GM23338 (cell line): Measurements from ENCODE around the gene CD1D. TPM values are rescaled to one million over a fixed set of nuclear protein-coding genes. Genes with fewer than 3 reads are reported as not detected.
A peak's percentile ranks its signal among the peaks of the same experiment; 100 is the strongest.

Experiments
- ATAC-seq: fragments of 200-7000 bp; cut with Tn5 transposase; 3 replicates; pipeline ENCODE4 v1.9.1; 2020
- DNase-seq: peaks from one replicate; pipeline ENCODE4 v3.0.0-alpha.2; 2015; ENCODE audit warnings: low spot score
- H2AFZ ChIP-seq: fragments of 200-600 bp; sonication (generic); 2 replicates; pipeline ENCODE4 v1.8.0; 2016; ENCODE audit warnings: antibody characterized with exemption, mild to moderate bottlenecking, moderate library complexity
- H3F3A ChIP-seq: fragments of 200-600 bp; sonication (generic); replicated peaks from 2 replicates; pipeline ENCODE4 v1.8.0; 2017; ENCODE audit warnings: antibody characterized with exemption, mixed run types, low read depth
- H3K27ac ChIP-seq: fragments of 200-600 bp; sonication (generic); 2 replicates; pipeline ENCODE4 v1.6.1; 2016; ENCODE audit warnings: low read depth
- H3K27me3 ChIP-seq: fragments of 200-600 bp; sonication (generic); 2 replicates; pipeline ENCODE4 v1.8.0; 2016; ENCODE audit warnings: mild to moderate bottlenecking, mixed run types, moderate library complexity; ENCODE audit not compliant: insufficient read depth
- H3K36me3 ChIP-seq: fragments of 200-600 bp; sonication (generic); 2 replicates; pipeline ENCODE4 v1.8.0; 2016; ENCODE audit warnings: mild to moderate bottlenecking; ENCODE audit not compliant: insufficient read depth
- H3K4me1 ChIP-seq: fragments of 200-600 bp; sonication (generic); 2 replicates; pipeline ENCODE4 v1.8.0; 2016; ENCODE audit warnings: mild to moderate bottlenecking, moderate library complexity; ENCODE audit not compliant: insufficient read depth
- H3K4me2 ChIP-seq: fragments of 200-600 bp; sonication (generic); 2 replicates; pipeline ENCODE4 v1.7.1; 2017; ENCODE audit warnings: mixed run types
- H3K4me3 ChIP-seq: fragments of 200-600 bp; sonication (generic); 2 replicates; pipeline ENCODE4 v1.6.1; 2016; ENCODE audit warnings: mixed run types
- H3K79me2 ChIP-seq: fragments of 200-600 bp; sonication (generic); replicated peaks from 2 replicates; pipeline ENCODE4 v1.8.0; 2017; ENCODE audit warnings: mild to moderate bottlenecking; ENCODE audit not compliant: insufficient read depth
- H3K9me2 ChIP-seq: fragments of 200-600 bp; sonication (generic); 2 replicates; pipeline ENCODE4 v1.8.0; 2017; ENCODE audit not compliant: insufficient read depth
- H4K20me1 ChIP-seq: fragments of 200-600 bp; sonication (generic); replicated peaks from 2 replicates; pipeline ENCODE4 v1.8.0; 2017; ENCODE audit warnings: mild to moderate bottlenecking; ENCODE audit not compliant: insufficient read depth
- H3K27ac Mint-ChIP-seq: 2 replicates; pipeline ENCODE4 v1.8.0; 2020; ENCODE audit warnings: inconsistent platforms, mild to moderate bottlenecking, moderate library complexity, mixed read lengths
- H3K27me3 Mint-ChIP-seq: 3 replicates; pipeline ENCODE4 v1.8.0; 2022; ENCODE audit warnings: low read depth, mild to moderate bottlenecking, moderate library complexity, mixed read lengths, inconsistent platforms; ENCODE audit not compliant: insufficient read depth, poor library complexity
- H3K36me3 Mint-ChIP-seq: 3 replicates; pipeline ENCODE4 v1.8.0; 2021; ENCODE audit warnings: low read depth, mild to moderate bottlenecking, inconsistent platforms, moderate library complexity, mixed read lengths
- H3K4me1 Mint-ChIP-seq: 3 replicates; pipeline ENCODE4 v1.8.0; 2020; ENCODE audit warnings: mild to moderate bottlenecking, inconsistent platforms, mixed read lengths
- H3K4me3 Mint-ChIP-seq: 3 replicates; pipeline ENCODE4 v1.8.0; 2021; ENCODE audit warnings: moderate library complexity, mild to moderate bottlenecking, inconsistent platforms, mixed read lengths
- H3K9me3 Mint-ChIP-seq: 3 replicates; pipeline ENCODE4 v1.8.0; 2020; ENCODE audit warnings: moderate library complexity, mild to moderate bottlenecking, inconsistent platforms, mixed read lengths
- NANOG ChIP-seq: IDR thresholded peaks from 2 replicates; pipeline ENCODE4 v1.6.1; 2016; ENCODE audit warnings: antibody characterized with exemption, borderline replicate concordance
- ZNF462 ChIP-seq: fragments of 250-450 bp; sonication (Bioruptor Pico); IDR thresholded peaks from 2 replicates; pipeline ENCODE4 v1.5.0; 2020; ENCODE audit warnings: mild to moderate bottlenecking, moderate library complexity
- polyA plus RNA-seq: library from polyadenylated mRNA; unstranded; fragments of >200 nt; fragmentation: Nextera tagmentation; extraction: Ambion mirVana; gene quantifications from 2 replicates; pipeline ENCODE4 v1.2.1, GENCODE V29; 2016
- total RNA-seq: library from RNA; depleted of rRNA; stranded (reverse); fragments of >200 nt; shearing (Covaris generic); gene quantifications from 2 replicates; pipeline ENCODE4 v1.2.3, GENCODE V29; 2014
- TF ChIP-seq, protein P1 (sequence below), 2 experiments: fragments of 200-600 bp in 1 of 2; sonication (generic) in 1 of 2; conservative IDR thresholded peaks; 2 replicates each; pipeline versions ENCODE4 v1.5.1 to v1.6.1; 2016 to 2017; ENCODE audit warnings: antibody characterized with exemption in 2 of 2, low read depth in 2 of 2, mild to moderate bottlenecking in 2 of 2, moderate library complexity in 1 of 2
- TF ChIP-seq, protein P2 (sequence below): IDR thresholded peaks from 2 replicates; pipeline ENCODE4 v1.6.1; 2016; ENCODE audit warnings: antibody characterized with exemption

The CD1D gene
- total and polyA plus RNA-seq, 2 experiments from 2014 or later, result 1.5 to 2.7 TPM

DNA sequence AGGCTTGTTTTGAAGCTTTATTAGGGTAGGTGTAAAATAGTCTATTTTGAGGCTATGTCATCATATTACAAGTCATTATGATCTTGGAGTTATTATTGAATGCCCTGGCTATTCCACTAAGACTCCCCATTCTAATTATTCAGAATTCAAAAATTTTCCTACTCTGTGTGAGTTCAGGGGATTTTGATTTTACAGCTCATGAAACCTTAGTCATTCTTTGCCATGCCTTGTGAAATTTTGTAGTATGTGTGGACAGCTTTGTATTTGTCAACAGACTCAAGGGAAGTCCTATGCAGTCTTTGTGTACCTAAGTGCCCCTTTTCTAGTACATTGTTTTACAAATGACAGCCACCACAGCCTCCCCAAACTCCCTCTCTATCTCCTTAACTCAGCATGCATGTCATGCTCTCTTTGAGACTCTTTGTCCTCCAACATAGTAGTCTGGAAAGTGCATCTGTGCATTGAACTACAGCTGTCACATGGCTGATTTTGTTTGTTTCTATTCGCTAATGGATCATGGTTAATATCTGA, 28.0 kb downstream of the CD1D start:
- H3K79me2 ChIP-seq, result no peaks in the 10 kb centered on the region
- H3K4me2 ChIP-seq, result peak overlapping the region; percentile 53
- H3K27ac ChIP-seq, result no peak overlapping the region
- H3K4me1 ChIP-seq, result peaks cover 15% of the 10 kb centered on the region
- TF ChIP-seq ZNF462, result 0 out of 2 replicates have a peak, but pooled peaks have one; percentile 54
- peak; percentile 51; the same call in 1 of the 2 replicates for TF ChIP-seq NANOG
- TF ChIP-seq, protein P1, sequence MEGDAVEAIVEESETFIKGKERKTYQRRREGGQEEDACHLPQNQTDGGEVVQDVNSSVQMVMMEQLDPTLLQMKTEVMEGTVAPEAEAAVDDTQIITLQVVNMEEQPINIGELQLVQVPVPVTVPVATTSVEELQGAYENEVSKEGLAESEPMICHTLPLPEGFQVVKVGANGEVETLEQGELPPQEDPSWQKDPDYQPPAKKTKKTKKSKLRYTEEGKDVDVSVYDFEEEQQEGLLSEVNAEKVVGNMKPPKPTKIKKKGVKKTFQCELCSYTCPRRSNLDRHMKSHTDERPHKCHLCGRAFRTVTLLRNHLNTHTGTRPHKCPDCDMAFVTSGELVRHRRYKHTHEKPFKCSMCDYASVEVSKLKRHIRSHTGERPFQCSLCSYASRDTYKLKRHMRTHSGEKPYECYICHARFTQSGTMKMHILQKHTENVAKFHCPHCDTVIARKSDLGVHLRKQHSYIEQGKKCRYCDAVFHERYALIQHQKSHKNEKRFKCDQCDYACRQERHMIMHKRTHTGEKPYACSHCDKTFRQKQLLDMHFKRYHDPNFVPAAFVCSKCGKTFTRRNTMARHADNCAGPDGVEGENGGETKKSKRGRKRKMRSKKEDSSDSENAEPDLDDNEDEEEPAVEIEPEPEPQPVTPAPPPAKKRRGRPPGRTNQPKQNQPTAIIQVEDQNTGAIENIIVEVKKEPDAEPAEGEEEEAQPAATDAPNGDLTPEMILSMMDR (conservative IDR thresholded peaks at IDR 0.05; ENCODE audit: low read depth in 2 of 2), result no peak
- peak; percentile 77 for ATAC-seq
- H3K27ac Mint-ChIP-seq, result no peak overlapping the region; the same call in 1 of the 2 replicates
- no peak overlapping the region for H3K4me3 Mint-ChIP-seq
- no peaks in the 10 kb centered on the region for H3K27me3 ChIP-seq
- H3K36me3 Mint-ChIP-seq, result peaks cover 10% of the 10 kb centered on the region; the same call in 2 of the 3 replicates
- peaks cover 3% of the 10 kb centered on the region for H3K27me3 Mint-ChIP-seq
- H2AFZ ChIP-seq, result no peak overlapping the region
- no peaks in the 10 kb centered on the region for H3F3A ChIP-seq
- no peaks in the 10 kb centered on the region for H3K9me2 ChIP-seq
- H3K36me3 ChIP-seq, result no peaks in the 10 kb centered on the region
- H3K4me1 Mint-ChIP-seq, result peaks cover 13% of the 10 kb centered on the region
- peak; percentile 41 for DNase-seq
- H3K4me3 ChIP-seq, result no peak overlapping the region
- H3K9me3 Mint-ChIP-seq, result peaks cover 12% of the 10 kb centered on the region
- no peaks in the 10 kb centered on the region for H4K20me1 ChIP-seq

DNA sequence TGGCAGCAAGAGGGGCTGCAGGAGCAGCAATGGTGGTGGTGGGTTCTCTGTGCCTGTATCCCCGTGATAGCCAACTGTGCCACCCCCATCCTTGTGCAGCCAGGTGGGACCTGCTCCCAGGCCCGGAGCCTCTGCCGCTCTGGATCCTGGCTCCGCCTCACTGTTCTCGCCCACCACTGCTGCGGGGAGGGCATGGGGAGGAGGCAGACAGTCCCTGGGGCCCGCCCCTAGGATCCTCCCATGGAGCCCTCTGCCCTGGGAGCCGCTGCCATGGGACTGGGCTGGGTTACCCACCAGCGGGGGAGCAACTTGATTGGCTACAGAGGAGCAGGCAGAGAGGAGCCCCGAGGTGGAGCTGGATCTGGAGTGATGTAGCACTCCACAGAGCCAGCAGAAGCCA, 31.6 kb downstream of the CD1D start:
- H3K9me2 ChIP-seq, result no peaks in the 10 kb centered on the region
- Mint-ChIP-seq H3K27me3 (no peaks in the 10 kb centered on the region), H3K9me3 (peaks cover 22% of the 10 kb centered on the region), H3K4me3 (no peak overlapping the region), H3K27ac (no peak overlapping the region), H3K36me3 (peaks cover 10% of the 10 kb centered on the region; the same call in 1 of the 3 replicates), H3K4me1 (peaks cover 12% of the 10 kb centered on the region)
- ATAC-seq (peak; percentile 79), DNase-seq (peak; percentile 9)
- no peak overlapping the region for H3K4me3 ChIP-seq
- no peak overlapping the region for H3K4me2 ChIP-seq
- H3K36me3 ChIP-seq, result no peaks in the 10 kb centered on the region
- no peak overlapping the region for H3K27ac ChIP-seq
- H3F3A ChIP-seq, result no peaks in the 10 kb centered on the region
- H3K27me3 ChIP-seq, result no peaks in the 10 kb centered on the region
- H2AFZ ChIP-seq, result no peak overlapping the region
- peaks cover 15% of the 10 kb centered on the region for H3K4me1 ChIP-seq
- no peaks in the 10 kb centered on the region for H4K20me1 ChIP-seq
- no peaks in the 10 kb centered on the region for H3K79me2 ChIP-seq
- TF ChIP-seq, protein P2, sequence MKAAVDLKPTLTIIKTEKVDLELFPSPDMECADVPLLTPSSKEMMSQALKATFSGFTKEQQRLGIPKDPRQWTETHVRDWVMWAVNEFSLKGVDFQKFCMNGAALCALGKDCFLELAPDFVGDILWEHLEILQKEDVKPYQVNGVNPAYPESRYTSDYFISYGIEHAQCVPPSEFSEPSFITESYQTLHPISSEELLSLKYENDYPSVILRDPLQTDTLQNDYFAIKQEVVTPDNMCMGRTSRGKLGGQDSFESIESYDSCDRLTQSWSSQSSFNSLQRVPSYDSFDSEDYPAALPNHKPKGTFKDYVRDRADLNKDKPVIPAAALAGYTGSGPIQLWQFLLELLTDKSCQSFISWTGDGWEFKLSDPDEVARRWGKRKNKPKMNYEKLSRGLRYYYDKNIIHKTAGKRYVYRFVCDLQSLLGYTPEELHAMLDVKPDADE, result no peak
